ENCODE data around the gene ZNF619. TPM values are rescaled to one million over a fixed set of nuclear protein-coding genes. Genes with fewer than 3 reads are reported as not detected.
"Not testable (repeated sequence)": the region's sequence is repeated elsewhere in the genome, so short reads cannot be mapped to it uniquely, and the experiment has no call there.

The ZNF619 gene
- polyA plus RNA-seq, 1 of the 3 experiments (the other 2 are of a cell fraction), result 1.6 TPM

DNA sequence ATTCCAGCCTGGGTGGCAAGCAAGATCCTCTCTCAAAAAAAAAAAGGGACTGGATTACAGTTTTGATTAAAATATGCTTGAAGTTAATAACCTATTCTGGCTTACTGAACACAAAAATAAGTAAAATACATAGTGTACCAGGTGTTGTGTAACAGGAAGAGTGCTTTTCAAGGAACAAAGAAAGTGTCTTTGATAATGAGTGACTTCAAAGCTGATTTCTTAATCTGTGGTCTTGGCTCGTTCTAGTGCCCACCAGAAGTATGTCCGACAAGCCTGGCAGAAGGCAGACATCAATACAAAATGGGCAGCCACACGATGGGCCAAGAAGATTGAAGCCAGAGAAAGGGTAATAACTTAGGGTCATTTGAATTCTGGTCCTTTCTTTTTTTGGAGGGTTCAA, 15.8 kb upstream of the ZNF619 start (continued):
- TF ChIP-seq, protein P1, sequence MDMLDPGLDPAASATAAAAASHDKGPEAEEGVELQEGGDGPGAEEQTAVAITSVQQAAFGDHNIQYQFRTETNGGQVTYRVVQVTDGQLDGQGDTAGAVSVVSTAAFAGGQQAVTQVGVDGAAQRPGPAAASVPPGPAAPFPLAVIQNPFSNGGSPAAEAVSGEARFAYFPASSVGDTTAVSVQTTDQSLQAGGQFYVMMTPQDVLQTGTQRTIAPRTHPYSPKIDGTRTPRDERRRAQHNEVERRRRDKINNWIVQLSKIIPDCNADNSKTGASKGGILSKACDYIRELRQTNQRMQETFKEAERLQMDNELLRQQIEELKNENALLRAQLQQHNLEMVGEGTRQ (IDR thresholded peaks at IDR 0.05; ENCODE audit: borderline replicate concordance, low read depth, low read length), result no peak
- TF ChIP-seq EZH2phosphoT487 (IDR thresholded peaks at IDR 0.05; ENCODE audit: borderline replicate concordance, low read depth), result no peak
- no peak for TF ChIP-seq MAX (IDR thresholded peaks at IDR 0.05; ENCODE audit: low read depth)
- TF ChIP-seq ELF1 (IDR thresholded peaks at IDR 0.05), result no peak
- no peak for TF ChIP-seq FOXJ3 (CRISPR knock-in tag; IDR thresholded peaks at IDR 0.05)

- H3K9ac ChIP-seq; DNase-seq; H3K9me2 ChIP-seq; H3K4me1 ChIP-seq (ENCODE audit: control insufficient read depth in 1 of 2, insufficient read depth in 2 of 2, low read depth in 1 of 2, low read length in 1 of 2); H3K27ac ChIP-seq (ENCODE audit: low read depth in 2 of 2, low read length in 1 of 2); H3K4me3 ChIP-seq (ENCODE audit: low read depth in 2 of 2, low read length in 1 of 2); CTCF ChIA-PET; H3K9me3 ChIP-seq; H3K4me2 ChIP-seq; POLR2A ChIA-PET; H3K27me3 ChIP-seq (ENCODE audit: insufficient read depth); H2AFZ ChIP-seq (ENCODE audit: low read depth): not testable (repeated sequence)
- Histone ChIP-seq H4K20me1 (ENCODE audit: insufficient read depth) (peaks cover 32% of the 10 kb centered on the region), H3K36me3 (replicated peaks in 1 of 2; ENCODE audit: control insufficient read depth in 1 of 2, insufficient read depth in 2 of 2, low read length in 1 of 2) (peaks cover 44 to 61% of the 10 kb centered on the region in 2 experiments), H3F3A (replicated peaks; ENCODE audit: insufficient read depth) (peaks cover 59% of the 10 kb centered on the region), H3K79me2 (ENCODE audit: insufficient read depth) (peaks cover 36% of the 10 kb centered on the region)
- 98% methylated on average over 7 of the region's 7 CpGs for WGBS (ENCODE audit: low lambda C conversion rate)
Observed at GRCh38 chr3:40462838-40463237, 14.1 kb upstream of the ZNF619 start.

GRCh38 chr3:40463579-40463978, 13.3 kb upstream of the ZNF619 start:
- peaks cover 39 to 56% of the 10 kb centered on the region in 2 experiments for H3K36me3 ChIP-seq (replicated peaks in 1 of 2; ENCODE audit: control insufficient read depth in 1 of 2, insufficient read depth in 2 of 2, low read length in 1 of 2)
- H3K9me2 ChIP-seq, result no peaks in the 10 kb centered on the region
- no peaks in the 10 kb centered on the region for H3K9me3 ChIP-seq
- CTCF ChIA-PET, result interaction anchor here (1.0 kb wide), 1 partner anchor 15 kb away, joined by 3 read pairs; no protein-coding TSS in a partner anchor
- H3K4me3 ChIP-seq (ENCODE audit: low read depth in 2 of 2, low read length in 1 of 2), result no peak overlapping the region
- no peak for DNase-seq
- no peak overlapping the region for H3K27ac ChIP-seq (ENCODE audit: low read depth in 2 of 2, low read length in 1 of 2)
- no peak overlapping the region for H3K4me2 ChIP-seq
- H3K27me3 ChIP-seq (ENCODE audit: insufficient read depth), result no peaks in the 10 kb centered on the region
- peaks cover 63% of the 10 kb centered on the region for H3F3A ChIP-seq (replicated peaks; ENCODE audit: insufficient read depth)
- H3K4me1 ChIP-seq (ENCODE audit: control insufficient read depth in 1 of 2, insufficient read depth in 2 of 2, low read depth in 1 of 2, low read length in 1 of 2), result peaks cover 0 to 2% of the 10 kb centered on the region in 2 experiments; a peak in 1 of 4 replicates
- peaks cover 29% of the 10 kb centered on the region for H3K79me2 ChIP-seq (ENCODE audit: insufficient read depth)
- TF ChIP-seq JUND (IDR thresholded peaks at IDR 0.05), result no peak
- no peak for TF ChIP-seq EP300 (IDR thresholded peaks at IDR 0.05; ENCODE audit: borderline replicate concordance in 1 of 2, low read depth in 1 of 2, low read length in 1 of 2)
- no peak for TF ChIP-seq PBX3 (IDR thresholded peaks at IDR 0.05)
- TF ChIP-seq CTCF (IDR thresholded peaks at IDR 0.05), result no peak
- no peak for TF ChIP-seq ZBTB33 (IDR thresholded peaks at IDR 0.05; ENCODE audit: borderline replicate concordance, low read depth)
- 100% methylated on average over 2 of the region's 2 CpGs for WGBS (ENCODE audit: low lambda C conversion rate)
- H2AFZ ChIP-seq (ENCODE audit: low read depth), result no peak overlapping the region
- POLR2A ChIA-PET, result interaction anchor here (0.6 to 1.3 kb wide), 2 partner anchors 12 to 42 kb away, joined by 3 to 4 read pairs; partner anchors contain the start of gene ZNF620
- H3K9ac ChIP-seq, result no peak overlapping the region
- peaks cover 26% of the 10 kb centered on the region for H4K20me1 ChIP-seq (ENCODE audit: insufficient read depth)
